A673 (cell line): ENCODE data around the gene BCAT1.

Experiments
- CTCF ChIP-seq: fragments of 300-800, 200-600 bp; sonication (generic); conservative IDR thresholded peaks from 2 replicates; pipeline ENCODE4 v1.5.1; 2017; ENCODE audit warnings: low read depth, mild to moderate bottlenecking, antibody characterized with exemption, low read length, moderate library complexity, mixed read lengths
- EZH2 ChIP-seq: fragments of 200-600 bp; sonication (generic); IDR thresholded peaks from 2 replicates; pipeline ENCODE4 v1.6.1; 2017; ENCODE audit warnings: borderline replicate concordance, low read depth, mild to moderate bottlenecking, mixed read lengths, antibody characterized with exemption, low read length; ENCODE audit not compliant: poor library complexity, severe bottlenecking

- TF ChIP-seq CTCF, result no peak
- no peak for TF ChIP-seq EZH2
Measured at GRCh38 chr12:24898185-24898584, 50.7 kb downstream of the BCAT1 start.
